Stimulated activated CD4-positive, alpha-beta T cell treated with anti-CD3 and anti-CD28 coated beads, Interleukin-15, amount 100 ng/mL, for 48 hours (primary cell): Measurements from ENCODE around the gene LSM4.

ENCODE experiments used
- DNase-seq, 2 donors: peaks; one replicate each; pipeline ENCODE4 v3.0.0-alpha.2; 2020; ENCODE audit warnings: low read depth in 2 of 2

LSM4 gene

DNA sequence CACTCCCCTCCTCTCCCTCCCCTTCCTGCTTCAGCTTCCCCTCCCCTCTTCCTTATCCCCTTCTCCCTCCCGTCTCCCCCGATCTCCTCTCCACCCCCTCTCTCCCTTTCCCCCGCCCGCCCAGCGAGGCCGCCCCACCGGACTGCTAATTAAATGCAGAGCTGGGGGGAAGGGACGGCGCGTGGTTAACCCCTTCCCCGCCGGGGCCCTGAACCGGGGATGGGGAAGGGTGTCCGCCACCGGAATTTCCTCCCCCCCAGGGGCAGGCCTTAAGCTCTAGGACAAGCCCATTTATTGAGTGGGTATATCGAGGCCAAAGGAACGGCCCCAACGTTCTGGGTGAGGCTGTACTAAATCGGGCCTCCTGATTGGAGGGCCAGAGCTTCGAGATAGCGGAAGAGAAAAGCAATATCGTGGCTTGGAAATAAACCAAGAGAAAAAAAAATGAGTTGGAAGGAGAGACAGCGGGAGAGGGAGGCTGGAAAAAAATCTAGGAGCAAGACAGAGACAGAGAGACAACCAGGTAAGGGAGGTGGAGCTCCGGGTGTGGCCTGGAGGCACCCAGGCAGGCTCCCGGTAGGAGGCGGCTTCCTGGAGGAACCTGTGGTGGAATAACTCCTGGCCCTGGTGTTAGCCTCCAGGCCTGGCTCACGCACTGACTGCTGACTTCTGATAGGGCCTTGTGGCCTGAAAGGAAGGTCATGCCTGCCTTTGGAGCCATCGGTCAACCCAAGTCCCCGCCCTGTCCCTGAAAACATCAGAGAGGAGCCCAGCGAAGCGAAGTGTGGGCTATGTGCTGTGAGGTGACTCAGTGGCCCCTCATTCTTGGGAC is 29.9 kb downstream of the LSM4 start:
- DNase-seq = peak in 1 of 2 donors; percentile 52

DNA sequence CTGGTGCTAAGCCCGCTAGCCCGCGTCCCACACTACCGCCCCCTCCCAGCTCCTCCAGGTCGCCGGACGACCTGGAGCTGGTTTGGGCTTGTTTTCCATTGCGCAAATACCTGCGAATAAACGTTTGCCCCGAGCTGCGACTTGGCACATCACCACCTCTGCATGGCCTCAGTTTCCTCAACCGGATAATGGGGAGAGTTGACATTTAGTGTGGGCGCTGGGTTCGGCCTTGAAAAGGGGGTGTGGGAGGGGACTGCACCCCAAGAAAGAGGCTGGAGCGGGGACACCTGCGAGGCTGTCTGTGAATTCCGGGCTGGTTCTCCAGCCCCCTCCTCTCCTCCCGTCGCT is 30.4 kb downstream of the LSM4 start:
- no peak for DNase-seq

DNA sequence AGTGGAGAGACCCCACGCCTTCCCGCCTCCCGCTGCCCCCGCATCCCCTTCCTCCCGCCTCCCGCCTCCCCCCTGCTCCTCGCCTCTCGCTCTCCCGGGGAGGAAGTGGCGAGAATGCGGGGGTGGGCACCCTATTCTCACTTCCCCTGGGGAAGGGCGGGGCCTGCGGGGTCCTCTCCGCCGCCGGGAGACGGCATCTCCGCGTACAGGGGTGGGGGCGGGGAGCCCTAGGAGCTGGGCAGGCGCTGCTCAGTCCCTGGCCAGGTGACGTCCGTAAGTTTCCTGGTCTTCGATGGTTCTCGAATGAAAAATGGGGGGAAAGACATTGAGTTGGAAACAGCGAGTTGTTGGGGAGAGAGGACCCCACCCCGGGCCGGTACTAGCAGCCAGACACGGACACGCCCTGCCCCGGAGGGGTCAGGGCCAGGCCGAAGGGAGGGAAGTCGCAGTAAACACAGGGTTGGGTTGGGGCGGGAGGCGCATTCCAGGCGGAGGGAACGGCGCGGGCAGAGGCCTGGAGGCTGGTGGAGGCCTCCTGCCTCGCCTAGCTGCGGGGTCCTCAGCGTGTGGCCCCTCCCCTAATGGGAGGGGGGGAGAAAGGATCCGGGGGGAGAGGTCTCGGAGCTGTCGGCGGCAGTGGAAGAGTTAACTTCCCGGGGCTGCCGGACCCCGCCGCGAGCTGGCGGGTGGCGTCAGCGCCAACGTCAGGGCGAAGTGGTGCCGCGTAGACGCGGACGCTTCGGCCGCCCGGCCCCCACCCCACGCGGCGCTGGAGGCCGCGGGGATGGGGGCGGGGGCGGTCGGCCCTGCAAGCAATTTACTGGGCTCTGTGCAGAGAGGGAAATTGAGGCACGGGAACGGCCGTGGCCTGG is 31.1 kb downstream of the LSM4 start:
- peak; percentile 82 to 91 for DNase-seq

DNA sequence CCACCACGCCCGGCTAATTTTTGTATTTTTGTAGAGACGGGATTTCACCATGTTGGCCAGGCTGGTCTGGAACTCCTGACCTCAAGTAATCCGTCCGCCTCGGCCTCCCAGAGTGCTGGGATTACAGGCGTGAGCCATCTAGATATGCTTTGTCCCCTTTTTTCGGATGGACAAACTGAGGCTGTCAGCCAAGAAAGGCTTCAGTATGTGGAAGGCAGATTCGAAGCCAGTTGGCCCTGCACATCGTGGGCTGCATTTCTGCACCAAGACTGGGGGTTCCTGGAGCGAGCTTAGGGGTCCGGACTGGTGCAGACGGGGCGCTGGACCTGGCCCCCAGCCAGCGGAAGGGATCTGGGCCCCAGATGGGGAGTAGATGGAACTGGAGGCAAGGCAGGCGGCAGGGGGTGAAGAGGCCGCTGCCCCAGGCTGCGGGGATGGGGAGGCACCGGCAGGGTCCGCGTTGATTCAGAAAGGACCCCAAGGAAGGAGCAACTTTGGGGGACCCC is 31.8 kb downstream of the LSM4 start:
- DNase-seq = no peak

DNA sequence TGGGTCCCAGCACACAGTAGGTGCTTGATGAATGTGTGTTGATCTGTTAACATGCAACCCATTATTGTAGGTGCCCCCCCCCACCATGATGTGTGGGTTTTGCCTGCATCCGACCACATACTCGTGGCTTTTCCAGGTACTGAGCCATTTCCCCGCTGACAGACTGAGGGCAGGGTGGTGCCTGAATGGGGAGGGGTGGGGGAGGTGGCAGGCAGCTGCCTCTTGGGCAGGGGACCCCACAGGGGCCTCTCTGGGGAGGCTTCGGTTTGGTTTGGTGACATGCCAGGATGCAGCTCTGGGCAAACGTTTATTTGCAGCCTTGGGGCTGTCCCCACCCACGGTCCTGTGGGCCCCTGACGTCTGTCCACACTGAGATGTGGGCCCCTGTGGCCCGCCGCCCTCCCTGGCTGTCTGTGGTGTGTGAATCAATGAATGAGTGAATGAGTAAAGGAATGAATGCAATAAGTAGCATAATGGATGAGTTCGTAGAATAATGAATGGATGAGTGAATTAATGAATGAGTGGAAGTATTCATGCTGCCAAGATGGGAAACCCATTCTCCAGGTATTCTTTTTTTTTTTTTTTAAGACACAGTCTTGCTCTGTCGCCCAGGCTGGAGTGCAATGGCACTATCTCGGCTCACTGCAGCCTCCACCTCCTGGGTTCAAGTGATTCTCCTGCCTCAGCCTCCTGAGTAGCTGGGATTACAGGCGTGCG is 32.4 kb downstream of the LSM4 start:
- DNase-seq = peak; percentile 94

DNA sequence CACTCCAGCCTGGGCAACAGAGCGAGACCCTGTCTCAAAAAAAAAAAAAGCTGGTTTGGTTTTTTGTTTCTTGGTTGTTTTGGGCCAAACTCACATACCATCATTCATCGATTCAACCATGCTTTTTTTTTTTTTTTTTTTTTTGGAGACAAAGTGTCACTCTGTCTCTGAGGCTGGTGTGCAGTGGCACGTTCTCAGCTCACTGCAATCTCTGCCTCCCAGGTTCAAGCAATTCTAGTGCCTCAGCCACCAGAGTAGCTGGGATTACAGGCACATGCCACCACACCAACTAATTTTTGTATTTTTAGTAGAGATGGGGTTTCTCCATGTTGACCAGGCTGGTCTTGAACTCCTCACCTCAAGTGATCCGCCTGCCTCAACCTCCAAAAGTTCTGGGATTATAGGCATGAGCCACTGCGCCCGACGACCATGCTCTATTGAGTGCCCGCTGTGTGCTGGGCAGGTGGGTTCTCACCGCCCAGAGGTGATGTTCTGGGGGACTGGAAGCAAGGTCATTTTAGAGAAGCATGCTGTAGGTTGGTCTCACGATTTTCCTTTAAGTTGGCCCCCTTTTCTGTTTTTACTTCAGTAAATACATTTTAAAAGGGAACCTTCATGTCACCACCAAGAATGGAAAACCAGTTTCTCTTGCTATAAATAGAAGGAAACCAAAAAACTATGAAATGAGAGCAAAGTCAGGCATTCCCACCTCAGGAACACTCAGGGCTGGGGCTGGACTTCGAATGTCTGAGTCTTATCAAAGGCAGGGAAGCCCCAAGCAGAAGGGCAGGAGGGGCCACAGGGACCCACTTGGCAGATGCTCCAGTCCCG is 33.2 kb downstream of the LSM4 start:
- no peak for DNase-seq

DNA sequence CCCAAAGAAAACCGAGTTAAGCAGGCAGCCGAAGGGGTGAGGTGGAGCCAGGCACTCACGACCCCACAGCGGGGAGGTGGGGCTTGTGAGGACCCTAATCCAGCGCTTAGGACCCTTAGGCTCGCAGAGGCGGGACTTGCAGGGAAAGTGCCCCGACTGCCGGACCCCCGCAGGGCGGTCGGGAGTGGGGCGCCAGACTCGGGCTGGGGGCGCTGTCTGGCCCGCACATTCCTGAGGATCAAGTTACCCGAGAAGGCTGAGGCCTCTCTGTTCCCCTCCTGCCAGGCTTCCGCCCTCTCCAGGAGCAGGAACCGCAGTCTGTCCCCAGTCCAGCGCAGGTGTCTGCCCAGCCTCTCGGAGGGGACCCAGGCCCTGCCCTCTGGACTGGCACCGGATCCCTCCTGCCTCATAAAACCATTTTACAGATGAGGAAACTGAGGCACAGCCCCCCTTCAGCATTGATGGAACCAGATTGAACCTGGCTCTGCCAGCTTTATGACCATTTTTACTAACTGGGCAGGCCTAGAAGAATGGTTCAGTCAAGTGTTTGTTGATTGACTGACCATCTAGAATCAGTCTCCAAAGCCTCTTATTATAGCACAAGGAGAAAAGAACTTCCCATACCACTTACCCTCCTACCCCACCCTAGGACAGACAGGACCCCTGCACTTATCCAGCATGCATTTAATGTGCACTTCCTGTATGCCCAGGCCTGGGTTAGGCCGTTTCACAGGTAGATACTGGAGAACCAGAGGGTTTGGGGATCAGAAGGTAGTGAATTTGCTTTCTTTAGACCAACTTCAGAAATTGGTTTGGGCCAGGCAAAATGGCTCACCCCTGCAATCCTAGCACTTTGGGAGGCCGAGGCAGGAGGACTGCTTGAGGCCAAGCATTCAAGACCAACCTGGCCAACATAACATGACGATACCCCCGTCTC is 34.8 kb downstream of the LSM4 start:
- DNase-seq = no peak

DNA sequence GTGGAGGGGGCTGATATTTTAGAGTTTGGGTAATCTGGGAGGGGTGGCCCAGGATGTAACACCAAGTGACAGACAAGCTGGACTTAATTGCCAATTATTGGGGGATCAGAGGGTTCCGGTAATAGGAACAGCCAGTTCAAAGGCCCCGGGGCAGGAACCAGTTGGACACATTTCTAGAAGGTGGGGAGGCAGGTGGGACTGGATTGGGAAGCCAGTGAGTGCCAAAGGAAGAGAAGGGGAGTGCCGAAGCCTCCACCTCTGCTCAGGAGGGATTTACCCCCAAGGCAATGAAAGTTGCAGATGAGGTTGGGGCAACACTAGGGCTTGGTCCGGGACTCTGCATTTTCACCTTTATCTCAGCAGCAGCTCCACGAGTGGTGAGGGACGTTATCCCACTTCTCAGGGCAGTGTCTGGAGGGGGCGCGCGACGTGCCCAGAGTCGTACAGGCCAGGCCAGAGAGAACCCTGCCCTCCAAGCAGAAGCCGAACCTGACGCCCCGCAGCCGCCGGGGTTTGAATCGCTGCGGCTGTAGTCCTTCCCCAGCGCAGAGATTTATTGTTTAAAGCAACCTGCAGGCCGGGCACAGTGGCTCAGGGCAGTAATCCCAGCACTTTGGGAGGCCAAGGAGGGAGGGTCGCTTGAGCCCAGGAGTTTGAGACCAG is 35.8 kb downstream of the LSM4 start:
- DNase-seq = no peak

DNA sequence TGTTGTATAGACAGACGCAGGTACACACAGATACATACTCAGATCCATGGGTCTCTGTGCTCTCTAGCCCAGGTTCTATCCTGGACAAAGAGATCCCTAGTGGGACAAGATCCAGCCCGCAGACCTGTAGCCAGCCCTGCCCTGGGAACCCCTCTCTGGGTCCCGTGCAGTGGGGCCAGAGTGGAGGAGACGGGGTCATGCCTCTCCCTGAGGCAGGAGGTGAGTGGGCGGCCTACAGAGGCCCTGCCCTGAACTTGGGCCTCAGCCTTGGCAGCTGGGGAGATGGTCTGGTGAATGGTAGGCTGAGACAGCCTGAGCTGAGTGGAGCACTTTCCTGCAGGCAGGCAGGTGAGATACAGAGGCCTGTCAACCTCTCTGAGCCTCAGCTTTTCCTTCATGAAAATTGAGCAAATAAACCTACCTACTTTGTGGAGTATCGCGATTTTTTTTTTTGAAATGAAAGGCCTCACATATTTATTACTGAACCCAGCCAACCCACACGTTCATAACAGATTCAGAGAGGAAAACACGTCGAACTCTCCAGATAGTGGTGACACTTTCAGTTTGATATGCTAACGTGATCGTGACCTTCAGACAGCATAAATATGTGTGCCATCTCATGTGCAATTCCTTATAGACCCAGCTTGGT is 38.0 kb downstream of the LSM4 start:
- DNase-seq = peak in 1 of 2 donors; percentile 52

DNA sequence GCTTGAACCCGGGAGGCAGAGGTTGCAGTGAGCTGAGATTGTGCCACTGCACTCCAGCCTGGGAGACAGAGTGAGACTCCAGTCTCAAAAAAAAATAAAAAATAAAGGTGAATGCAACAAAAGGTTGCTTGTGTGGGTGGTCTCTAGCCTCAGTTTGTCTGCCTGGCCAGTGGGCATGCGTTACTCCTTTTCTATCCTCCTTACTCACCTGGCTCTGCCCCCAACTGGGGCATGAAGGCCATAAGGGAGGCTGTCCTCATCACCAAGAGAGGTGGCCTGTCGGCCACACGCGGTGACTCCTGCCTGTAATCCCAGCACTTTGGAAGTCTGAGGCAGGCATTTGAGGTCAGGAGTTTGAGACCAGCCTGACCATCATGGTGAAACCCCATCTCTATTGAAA is 39.5 kb downstream of the LSM4 start:
- DNase-seq = no peak

DNA sequence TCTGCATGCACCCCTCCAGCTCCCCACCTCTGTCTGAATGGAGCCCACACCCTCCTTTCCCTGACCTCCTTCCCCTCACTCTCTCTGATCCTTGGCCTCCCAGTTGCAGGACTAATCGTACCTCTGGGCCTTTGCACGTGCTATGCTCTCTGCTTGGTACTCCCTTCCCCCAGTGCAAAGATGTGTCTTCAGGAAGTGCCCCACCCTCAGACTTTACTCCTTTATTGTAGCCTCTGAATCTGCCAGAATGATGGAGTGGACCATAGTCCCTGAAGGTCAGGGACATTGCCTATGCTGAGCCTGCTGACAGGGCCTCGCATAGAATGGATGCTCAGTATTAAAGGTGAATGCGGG is 40.1 kb downstream of the LSM4 start:
- DNase-seq = no peak

DNA sequence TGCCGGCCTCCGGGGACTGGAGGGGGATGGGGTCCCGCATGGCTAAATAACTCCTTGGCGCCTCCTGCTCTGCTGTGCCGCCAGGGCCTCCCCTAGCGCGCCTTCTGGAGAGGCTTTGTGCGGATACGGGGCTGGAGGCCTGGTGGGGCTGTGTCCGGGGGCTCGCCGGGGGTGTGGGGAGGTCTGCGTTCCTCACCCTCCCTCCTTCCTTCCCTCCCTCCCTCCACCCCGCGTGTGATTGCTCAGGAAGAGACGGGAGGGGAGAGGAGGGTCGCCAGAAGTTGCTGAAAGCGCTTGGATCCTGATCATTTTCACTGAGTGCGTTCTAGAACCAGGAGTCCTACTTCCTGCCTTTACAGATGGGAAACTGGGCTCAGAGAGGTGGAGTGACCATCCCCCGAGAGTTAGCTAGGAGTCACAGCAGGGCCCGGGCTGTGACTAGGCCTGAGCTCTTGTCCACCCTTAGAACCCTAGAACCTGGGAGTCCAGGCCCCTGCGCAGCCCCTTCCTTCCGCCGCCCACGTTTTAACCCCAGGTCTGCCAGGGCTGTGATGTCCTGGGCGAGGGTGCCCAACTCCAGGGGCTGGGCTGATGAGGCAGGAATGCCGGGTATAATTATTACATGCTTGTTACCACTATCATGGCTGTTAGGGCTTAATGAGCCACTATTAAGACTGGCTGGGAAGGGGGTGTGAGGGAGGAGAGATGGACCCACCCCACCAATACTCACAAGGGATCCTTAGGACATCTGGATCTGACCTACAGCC is 40.7 kb downstream of the LSM4 start:
- DNase-seq = no peak

DNA sequence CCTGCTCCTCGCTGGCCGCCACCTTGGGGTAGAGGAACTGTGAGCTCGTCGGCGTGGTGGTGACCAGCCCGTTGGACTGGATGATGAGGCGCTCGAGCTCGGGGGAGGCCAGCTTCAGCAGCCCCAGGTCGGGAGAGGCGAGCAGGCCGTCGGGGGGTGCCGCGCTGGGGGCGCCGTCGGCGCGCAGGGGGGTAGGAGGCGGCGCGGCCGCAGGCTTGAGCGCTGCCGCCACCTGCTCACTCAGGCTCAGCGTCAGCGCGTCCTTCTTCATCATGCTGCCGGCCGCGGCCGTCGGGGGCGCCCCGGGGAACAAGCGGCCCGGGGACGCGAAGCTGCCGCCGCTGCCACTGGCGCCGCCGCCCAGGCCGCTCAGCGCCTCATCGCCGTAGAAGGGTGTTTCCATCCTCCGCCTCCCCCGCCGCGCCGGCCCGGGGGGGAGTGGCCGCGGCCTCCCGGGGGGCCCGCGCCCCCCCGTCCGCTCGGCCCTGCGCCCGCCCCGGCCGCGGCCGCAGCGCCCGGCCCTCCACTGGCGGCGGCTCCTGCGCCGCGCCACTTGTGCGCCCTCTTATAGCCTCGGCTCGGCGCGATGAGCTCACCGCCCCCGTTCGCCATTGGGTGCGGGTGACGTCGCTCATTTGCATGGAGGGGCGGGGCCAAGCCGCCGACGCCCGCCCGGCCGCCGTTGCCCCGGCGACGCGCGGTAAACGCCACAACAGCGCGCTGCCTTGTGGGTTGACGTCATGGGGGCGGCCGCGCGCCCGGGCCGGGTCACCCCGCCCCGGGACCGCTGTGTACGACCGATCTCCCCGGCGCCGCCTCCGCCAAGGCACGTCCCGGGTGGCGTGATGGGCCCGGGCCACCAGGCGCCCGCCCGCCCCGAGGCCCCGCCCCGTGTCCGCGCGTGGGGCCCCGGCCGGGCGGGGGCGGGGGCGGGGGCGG is 41.5 kb downstream of the LSM4 start, which contains the start of gene JUND:
Gene JUND, minus strand, starts transcription at position 541 of the 939 bp plus-strand sequence. Its CDS starts 138 bp downstream, at position 403.
- DNase-seq = peak; percentile 92 to 97

DNA sequence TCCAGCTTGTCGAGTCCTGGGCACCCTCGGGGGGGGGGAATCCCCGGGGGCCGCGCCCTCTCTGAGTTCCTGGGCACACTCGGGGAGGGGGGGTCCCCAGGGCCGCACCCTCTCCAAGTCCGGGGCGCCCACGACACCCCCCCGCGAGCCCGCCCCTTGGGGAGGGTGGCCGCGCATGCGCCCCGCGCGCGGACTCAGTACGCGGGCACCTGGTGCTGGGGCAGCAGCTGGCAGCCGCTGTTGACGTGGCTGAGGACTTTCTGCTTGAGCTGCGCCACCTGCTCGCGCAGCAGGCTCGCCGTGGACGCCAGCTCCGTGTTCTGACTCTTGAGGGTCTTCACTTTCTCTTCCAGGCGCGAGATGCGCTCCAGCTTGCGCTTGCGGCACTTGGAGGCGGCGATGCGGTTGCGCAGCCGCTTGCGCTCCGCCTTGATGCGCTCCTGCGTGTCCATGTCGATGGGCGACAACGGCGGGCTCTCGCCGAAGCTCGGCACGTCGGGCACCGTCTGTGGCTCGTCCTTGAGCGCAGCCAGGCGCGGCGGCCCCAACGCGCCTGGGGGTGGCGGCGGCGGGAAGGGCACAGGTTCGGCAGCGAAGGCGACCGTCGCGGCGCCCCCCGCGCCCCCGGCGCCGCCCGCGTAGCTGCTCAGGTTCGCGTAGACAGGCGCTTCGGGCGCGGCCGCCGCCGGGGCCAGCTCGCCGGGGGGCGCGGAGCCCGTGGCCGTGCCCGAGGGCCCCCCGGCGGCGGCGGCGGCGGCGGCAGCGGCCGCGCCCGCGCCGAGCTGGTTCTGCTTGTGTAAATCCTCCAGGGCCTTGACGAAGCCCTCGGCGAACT is 42.4 kb downstream of the LSM4 start:
- peak in 1 of 2 donors; percentile 56 for DNase-seq

DNA sequence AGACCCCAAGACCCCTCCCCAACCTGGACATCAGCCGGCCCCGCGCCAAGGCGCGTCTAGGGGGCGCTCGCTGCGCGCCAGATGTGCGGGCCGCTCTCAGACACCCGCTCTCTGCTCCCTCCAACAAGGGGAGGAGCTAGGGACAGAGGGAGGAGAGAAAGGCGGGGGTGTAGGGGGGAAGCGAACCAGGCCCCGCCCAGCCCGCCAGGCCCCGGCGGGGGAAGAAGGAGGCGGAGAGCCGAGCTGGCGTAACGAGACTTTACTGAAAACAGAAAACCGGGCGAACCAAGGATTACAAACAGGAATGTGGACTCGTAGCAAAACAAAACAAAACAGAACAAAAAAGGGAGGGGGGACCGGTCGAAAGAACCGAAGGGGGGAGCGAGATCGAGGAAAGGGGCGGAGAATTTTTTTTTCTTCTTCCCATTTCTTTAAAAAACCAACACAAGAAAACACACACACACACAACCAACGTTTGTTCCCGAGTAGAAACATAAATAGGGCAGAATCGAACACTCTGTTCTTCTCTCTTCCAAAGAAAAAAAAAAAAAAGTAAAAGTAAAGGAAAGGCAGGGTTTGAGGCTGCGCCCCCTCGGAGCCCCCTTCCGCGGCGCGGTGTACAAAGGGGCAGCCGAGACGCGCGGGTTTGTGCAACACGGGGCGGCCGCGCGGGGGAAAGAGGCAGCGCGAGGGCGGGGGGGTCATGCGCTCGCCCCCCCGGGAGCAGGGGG is 43.2 kb downstream of the LSM4 start:
- peak; percentile 86 to 88 for DNase-seq

DNA sequence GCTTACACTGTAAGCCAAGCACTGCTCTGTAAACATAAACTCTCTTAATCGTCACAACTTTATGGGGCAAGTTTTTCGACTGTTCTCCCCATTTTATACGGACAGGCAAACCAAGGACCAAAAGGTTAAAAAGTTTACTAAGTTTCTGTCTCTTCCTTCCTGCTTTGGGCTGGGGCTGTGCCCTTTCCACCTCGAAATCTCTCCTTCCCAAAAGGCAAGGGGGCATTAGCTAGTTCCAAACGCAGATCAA is 43.7 kb downstream of the LSM4 start:
- DNase-seq = no peak
